Stimulated activated CD8-positive, alpha-beta memory T cell treated with anti-CD3 and anti-CD28 coated beads, Interleukin-2, amount 100 ng/mL, for 1 hour (primary cell): ENCODE data around the gene LDLRAD4.
"Not testable (repeated sequence)": the region's sequence is repeated elsewhere in the genome, so short reads cannot be mapped to it uniquely, and the experiment has no call there.

Source experiments
- DNase-seq, 2 donors: peaks; one replicate each; pipeline ENCODE4 v3.0.0-alpha.2; 2020; ENCODE audit warnings: low read depth in 2 of 2

The LDLRAD4 gene

DNA sequence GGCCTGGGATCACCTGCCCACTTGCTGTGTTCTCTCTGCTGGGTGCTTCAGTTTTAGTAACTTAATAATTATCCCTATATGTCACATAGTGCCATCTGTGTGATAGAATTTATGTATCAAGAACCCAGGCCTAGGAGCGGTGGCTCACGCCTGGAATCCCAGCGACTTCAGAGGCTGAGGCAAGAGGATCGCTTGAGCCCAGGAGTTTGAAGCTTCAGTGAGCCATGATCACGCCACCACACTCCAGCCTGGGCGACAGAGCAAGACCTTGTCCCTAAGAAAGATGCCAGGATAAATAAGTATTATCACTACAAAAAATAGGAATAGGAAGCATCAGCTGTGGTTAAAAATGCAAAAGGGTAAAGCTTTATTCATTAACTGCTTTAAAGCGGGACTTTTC lies 267.0 kb downstream of the LDLRAD4 start:
- no peak for DNase-seq

DNA sequence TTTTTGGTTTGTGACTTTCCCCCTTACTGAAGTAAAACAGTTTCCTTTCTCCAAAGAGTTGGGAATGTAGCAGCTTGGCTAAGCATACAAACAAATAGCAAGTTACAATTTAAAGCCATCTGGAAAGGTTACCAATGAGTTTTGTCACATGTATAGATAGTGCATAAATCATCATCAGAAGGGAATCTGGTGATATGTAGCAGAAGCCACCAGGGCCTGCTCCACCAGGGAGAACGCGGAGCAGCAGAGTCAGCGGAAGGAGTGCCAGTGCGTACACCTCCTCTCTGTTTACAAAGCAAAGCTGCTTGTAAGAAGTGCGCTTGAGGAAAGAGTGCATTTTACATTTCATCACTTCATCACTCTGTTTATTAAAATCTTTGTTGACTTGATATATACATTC lies 267.7 kb downstream of the LDLRAD4 start:
- DNase-seq = no peak

DNA sequence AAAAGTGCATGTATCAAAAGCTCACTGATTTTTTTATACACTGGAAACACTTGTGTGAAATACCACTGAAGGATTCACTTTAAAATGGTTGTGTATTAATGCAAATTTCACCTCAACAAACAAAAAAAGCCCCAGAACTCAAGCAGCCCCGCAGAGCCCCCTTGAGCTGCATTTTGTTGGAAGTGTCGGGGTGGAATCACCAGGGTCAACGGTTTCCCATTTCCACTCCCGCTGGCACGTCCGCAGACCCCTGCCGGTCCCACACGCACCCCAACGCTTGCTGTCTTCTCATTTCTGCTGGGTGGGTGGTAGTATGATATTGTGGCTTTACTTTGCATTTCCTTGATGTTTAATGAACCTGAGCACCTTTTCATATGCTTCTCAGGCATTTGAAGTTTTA lies 268.1 kb downstream of the LDLRAD4 start:
- no peak for DNase-seq

GRCh38 chr18:13487237-13487636 lies 268.7 kb downstream of the LDLRAD4 start:
- DNase-seq = peak in 1 of 2 donors; percentile 7

DNA sequence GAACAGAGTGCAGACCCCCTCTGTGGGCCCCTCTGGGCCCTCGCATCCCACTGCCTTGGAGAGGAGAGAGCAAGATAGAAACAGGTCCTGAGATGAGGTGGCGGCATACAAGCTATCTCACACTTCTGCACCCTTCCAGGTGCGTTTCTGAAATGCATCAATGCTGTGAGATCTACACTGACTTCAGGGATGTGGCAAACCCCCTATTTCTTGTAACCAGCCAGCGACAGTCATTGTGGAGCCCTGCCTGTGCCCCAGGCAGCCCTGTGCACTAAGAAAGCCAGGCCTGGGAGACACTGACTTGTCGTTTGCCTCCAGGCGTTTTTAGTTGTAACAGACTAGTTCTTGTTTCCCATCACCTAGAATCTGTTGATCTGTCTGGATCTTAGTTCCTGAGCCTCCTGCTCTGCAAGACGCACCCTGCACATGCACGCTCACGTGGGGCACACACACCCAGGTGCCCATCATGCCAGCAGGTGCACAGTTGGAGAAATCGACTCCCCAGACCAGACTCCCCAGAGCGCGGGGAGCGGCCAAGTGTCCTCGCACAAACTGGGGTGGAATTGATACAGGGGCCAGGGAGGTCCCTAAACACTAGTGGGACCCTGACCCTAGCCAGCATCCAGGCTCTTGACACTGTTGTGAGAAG lies 269.8 kb downstream of the LDLRAD4 start:
- no peak for DNase-seq

GRCh38 chr18:13489303-13489702 lies 270.7 kb downstream of the LDLRAD4 start:
- not testable (repeated sequence) for DNase-seq

DNA sequence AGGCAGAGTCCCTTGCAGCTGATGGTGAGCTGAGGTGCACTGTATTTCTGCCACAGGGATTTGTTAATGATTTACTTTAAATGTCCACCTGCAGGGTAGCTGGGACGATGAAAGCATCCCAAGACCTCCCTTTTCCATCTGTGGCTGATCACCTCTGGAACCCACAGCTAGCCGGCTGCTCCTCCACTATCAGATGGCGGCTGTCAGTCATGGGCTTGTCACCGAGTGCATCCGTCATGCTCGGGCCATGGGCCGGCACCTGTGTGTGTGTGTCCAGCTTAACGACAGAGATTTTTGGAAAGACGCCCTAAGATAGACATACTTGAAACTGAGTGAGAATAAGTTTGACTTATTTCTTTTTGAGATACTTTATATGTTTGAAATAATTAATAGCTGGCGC lies 272.6 kb downstream of the LDLRAD4 start:
- no peak for DNase-seq

GRCh38 chr18:13492314-13492713 lies 273.8 kb downstream of the LDLRAD4 start:
- DNase-seq = no peak

DNA sequence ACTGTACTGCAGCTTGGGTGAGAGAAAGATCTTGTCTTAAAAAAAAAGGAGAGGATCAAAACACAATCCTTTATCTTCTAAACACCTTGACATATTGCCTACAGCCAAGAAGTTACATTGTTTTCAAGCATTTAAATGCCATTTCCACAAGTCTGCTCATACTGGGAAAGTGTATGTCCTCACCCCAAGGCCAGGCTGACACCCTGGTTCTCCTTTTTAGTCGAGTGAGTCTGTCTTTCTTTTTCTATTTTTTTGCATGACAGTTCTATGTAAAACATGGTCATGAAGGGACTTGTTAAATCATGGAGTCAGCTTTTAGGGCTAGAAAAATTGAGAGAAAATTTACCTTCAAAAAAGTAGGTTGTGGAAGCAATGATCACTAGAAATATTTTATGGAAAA lies 274.5 kb downstream of the LDLRAD4 start:
- no peak for DNase-seq

GRCh38 chr18:13493725-13494124 lies 275.2 kb downstream of the LDLRAD4 start:
- no peak for DNase-seq

GRCh38 chr18:13494871-13495445 lies 276.4 kb downstream of the LDLRAD4 start:
- DNase-seq = no peak

GRCh38 chr18:13495961-13496360 lies 277.4 kb downstream of the LDLRAD4 start:
- DNase-seq = no peak

- DNase-seq = no peak
These were observed 278.2 kb downstream of the LDLRAD4 start for GRCh38 chr18:13496691-13497281.

DNA sequence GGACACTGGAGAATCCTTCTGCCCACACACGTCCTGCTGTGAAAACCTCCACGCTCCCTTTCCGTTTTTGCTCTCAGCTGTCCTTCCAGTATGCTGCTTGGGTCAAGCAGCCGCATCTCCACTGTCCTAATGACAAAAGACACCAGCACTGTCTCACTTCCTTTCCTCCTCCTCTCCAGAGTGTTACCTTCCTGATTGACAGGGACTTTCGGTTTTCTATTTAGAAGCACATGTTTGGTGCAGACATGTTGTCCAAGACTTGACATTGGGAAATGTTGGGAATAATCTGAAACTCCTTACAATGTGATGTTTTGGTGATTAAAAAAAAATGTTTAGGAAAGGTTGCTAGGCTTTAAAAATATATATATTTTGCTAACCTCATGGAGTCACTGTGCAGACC lies 281.2 kb downstream of the LDLRAD4 start:
- no peak for DNase-seq

DNA sequence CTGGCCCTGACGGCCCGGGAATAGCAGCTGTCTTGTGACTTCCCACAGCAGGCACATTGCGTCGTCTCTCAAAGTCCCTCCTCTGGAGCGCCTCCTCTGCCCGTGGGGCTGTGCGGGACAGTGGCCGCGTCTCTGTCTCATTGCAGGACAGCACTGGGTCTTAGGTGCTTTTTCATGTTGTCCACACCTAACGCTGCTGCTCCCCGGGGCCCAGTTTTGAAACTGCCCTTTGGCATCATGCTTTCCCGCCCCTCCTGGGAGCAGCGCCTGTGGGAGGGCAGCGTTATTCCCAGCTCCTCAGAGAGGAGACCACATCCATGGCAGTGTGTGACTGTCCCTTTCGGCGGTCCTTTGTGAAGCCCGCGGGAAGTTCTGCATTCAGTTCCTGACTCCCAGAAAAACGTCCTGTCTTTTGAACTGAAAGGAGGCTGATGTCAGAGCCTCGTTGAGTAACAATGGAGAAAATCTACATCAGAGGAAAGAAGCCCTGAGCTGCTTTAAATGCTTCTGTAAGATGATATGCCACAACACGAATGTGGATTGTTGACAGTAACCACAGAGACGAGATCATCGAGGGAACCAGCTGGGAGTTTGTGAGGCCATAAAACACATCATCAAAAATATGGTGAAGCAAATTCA lies 281.8 kb downstream of the LDLRAD4 start:
- DNase-seq = no peak

- no peak for DNase-seq
These were observed 282.4 kb downstream of the LDLRAD4 start for GRCh38 chr18:13500869-13501542.

DNA sequence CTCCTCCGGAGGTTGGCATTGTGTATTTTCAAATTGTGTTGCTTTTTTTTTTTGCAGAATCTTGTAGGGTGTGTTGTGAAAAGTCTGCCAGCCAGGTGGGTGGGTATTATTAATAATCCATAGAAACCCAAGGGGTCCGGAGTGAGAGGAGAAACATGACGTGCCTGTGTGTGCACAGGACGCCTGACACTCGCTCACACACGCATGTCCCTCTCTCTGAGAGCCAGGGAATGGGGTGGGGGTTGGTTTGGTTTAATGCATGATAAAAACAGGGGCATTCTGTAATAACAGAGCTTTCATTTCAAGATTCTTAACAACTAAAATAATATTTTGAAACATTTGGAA lies 283.0 kb downstream of the LDLRAD4 start:
- DNase-seq = no peak

GRCh38 chr18:13501891-13502290 lies 283.3 kb downstream of the LDLRAD4 start:
- DNase-seq = no peak

GRCh38 chr18:13502585-13502984 lies 284.0 kb downstream of the LDLRAD4 start:
- no peak for DNase-seq

- no peak for DNase-seq
These were observed 285.3 kb downstream of the LDLRAD4 start for GRCh38 chr18:13503836-13504235.

DNA sequence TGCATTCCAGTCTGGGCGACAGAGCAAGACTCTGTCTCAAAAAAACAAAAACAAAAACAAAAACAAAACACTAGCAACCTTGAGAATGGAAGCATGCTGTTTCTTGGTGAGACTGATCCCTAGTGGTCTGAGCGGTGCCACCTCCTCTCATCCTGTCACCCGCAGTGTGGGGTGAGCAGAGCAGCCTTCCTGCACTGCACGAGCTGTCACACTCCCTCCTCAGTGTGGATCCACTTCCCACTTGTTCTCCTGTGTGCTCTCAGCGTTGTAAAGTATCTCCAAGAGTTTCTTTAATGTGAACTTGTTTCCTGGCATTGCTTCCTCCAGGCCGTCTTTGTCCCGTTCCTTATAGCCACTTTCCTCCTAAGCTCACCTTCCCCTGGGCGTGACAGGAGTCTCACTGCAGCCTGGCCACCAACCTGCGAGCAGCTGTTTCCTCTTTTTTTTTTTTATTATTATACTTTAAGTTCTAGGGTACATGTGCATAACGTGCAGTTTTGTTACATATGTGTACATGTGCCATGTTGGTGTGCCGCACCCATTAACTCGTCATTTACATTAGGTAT lies 287.3 kb downstream of the LDLRAD4 start:
- no peak for DNase-seq

DNA sequence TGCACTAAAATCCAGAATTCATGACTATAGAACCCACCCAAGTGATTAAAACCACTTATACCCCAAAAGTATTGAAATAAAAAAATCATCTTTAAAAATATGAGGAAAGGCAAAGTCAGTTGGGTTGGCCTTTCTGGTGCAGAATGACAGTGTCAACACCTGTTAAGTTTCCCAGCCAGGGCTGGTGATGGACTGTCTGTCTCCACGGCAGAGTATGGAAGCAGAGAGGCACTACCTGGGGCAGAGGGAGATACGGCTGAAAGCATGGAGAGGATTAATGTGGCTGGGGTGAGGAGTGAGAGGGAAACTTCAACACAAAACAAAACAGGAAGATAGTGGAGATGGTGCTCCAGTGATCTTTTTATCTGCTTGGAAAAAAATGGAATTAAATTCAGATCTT lies 292.0 kb downstream of the LDLRAD4 start:
- DNase-seq = no peak
